Uterus (tissue), 2 donors: ENCODE results near the gene CARD10.

Experiments
- POLR2A ChIP-seq, 2 donors: fragments of 450-650 bp; IDR thresholded peaks; one replicate each; pipeline ENCODE4 v1.6.1; 2016; ENCODE audit warnings: antibody characterized with exemption in 2 of 2, mild to moderate bottlenecking in 1 of 2, moderate library complexity in 1 of 2
- TF ChIP-seq, protein P1 (sequence below), 4 experiments: fragments of 200-600 bp in 2 of 4; fragments of 450-650 bp in 2 of 4; sonication (generic) in 2 of 4; IDR thresholded peaks; one replicate each; pipeline ENCODE4 v1.5.1; 2016 to 2019; ENCODE audit warnings: antibody characterized with exemption in 4 of 4, mild to moderate bottlenecking in 2 of 4, moderate library complexity in 1 of 4

DNA sequence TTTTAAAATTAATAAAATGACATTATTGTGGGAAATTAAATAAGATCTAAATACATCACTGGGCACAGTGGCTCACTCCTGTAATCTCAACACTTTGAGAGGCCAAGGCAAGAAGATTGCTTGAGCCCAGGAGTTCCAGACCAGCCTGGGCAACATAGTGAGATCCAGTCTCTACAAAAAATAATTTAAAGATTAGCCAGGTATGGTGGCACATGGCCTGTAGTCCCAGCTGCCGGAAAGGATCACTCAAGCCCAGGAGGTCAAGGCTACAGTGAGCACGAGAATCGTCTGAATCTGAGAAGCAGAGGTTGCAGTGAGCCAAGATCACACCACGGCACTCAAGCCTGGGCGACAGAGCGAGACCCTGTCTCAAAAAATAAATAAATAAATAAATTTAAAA is 15.9 kb upstream of the CARD10 start:
- TF ChIP-seq, protein P1, sequence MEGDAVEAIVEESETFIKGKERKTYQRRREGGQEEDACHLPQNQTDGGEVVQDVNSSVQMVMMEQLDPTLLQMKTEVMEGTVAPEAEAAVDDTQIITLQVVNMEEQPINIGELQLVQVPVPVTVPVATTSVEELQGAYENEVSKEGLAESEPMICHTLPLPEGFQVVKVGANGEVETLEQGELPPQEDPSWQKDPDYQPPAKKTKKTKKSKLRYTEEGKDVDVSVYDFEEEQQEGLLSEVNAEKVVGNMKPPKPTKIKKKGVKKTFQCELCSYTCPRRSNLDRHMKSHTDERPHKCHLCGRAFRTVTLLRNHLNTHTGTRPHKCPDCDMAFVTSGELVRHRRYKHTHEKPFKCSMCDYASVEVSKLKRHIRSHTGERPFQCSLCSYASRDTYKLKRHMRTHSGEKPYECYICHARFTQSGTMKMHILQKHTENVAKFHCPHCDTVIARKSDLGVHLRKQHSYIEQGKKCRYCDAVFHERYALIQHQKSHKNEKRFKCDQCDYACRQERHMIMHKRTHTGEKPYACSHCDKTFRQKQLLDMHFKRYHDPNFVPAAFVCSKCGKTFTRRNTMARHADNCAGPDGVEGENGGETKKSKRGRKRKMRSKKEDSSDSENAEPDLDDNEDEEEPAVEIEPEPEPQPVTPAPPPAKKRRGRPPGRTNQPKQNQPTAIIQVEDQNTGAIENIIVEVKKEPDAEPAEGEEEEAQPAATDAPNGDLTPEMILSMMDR (IDR thresholded peaks at IDR 0.05), result no peak
- TF ChIP-seq POLR2A (IDR thresholded peaks at IDR 0.05), result no peak
